Inflammatory macrophage treated with lipopolysaccharide for 1 hour (primary cell): ENCODE data around the gene CBFA2T3.
A peak's percentile ranks its signal among the peaks of the same experiment; 100 is the strongest.
"Not testable (repeated sequence)": the region's sequence is repeated elsewhere in the genome, so short reads cannot be mapped to it uniquely, and the experiment has no call there.

Experiments
- DNase-seq, 2 donors: peaks; one replicate each; pipeline ENCODE4 v3.0.0-alpha.2; 2020 to 2022

Gene CBFA2T3

GRCh38 chr16:89012622-89012995 is 35.6 kb upstream of the CBFA2T3 start:
- DNase-seq = no peak

- DNase-seq = no peak
Observed at GRCh38 chr16:89011909-89012621, 35.1 kb upstream of the CBFA2T3 start.

GRCh38 chr16:89010210-89010925 is 33.4 kb upstream of the CBFA2T3 start:
- no peak for DNase-seq

- DNase-seq = peak in 1 of 2 donors; percentile 26
Observed at GRCh38 chr16:89009343-89010209, 32.6 kb upstream of the CBFA2T3 start.

GRCh38 chr16:89008796-89009195 is 31.8 kb upstream of the CBFA2T3 start:
- DNase-seq = not testable (repeated sequence)

GRCh38 chr16:89007371-89008249 is 30.6 kb upstream of the CBFA2T3 start:
- no peak for DNase-seq

GRCh38 chr16:89006036-89006752 is 29.2 kb upstream of the CBFA2T3 start:
- no peak for DNase-seq

- no peak for DNase-seq
Observed at GRCh38 chr16:89005201-89006035, 28.4 kb upstream of the CBFA2T3 start.

- DNase-seq = peak in 1 of 2 donors; percentile 18
Observed at GRCh38 chr16:89004209-89004831, 27.3 kb upstream of the CBFA2T3 start.

GRCh38 chr16:89003831-89004208 is 26.8 kb upstream of the CBFA2T3 start:
- no peak for DNase-seq

- DNase-seq = no peak
Observed at GRCh38 chr16:89002851-89003830, 26.1 kb upstream of the CBFA2T3 start.

GRCh38 chr16:89002081-89002480 is 25.1 kb upstream of the CBFA2T3 start:
- not testable (repeated sequence) for DNase-seq

GRCh38 chr16:89001117-89002027 is 24.4 kb upstream of the CBFA2T3 start:
- no peak for DNase-seq

- no peak for DNase-seq
Observed at GRCh38 chr16:89000207-89000959, 23.4 kb upstream of the CBFA2T3 start.

GRCh38 chr16:88999457-89000206 is 22.6 kb upstream of the CBFA2T3 start:
- DNase-seq = no peak
